HG02943 (cell line): ENCODE data around the gene MAPRE2.

Source experiments
- ATAC-seq: cut with Tn5 transposase; IDR thresholded peaks from one replicate; pipeline ENCODE4 v1.9.1; 2021; ENCODE audit warnings: mild to moderate bottlenecking, low read depth, moderate library complexity; ENCODE audit not compliant: unreplicated experiment

Gene MAPRE2

GRCh38 chr18:35030277-35030989, 10.8 kb upstream of the MAPRE2 start:
- ATAC-seq, result peak; percentile 46

DNA sequence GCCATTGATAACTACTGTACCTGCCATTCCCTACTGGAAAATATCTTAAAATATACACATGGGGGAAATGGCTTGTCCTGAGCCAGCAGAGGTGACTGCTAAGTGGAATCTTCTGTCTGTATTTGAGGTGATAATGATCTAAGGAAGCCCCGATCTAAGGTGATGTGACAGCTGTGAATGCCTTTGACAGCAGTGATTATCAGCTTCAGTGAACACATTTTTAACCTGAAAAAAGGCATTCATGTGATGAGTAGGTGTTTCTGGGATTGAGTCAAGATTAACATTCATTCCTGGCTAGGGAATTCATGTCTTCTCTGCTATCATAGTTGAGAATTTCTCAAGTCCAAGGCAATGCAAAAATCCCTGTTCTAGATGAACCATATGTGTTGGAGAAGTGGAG, 9.1 kb upstream of the MAPRE2 start:
- no peak for ATAC-seq

- ATAC-seq, result no peak
Measured at GRCh38 chr18:35038029-35038428, 3.2 kb upstream of the MAPRE2 start.

DNA sequence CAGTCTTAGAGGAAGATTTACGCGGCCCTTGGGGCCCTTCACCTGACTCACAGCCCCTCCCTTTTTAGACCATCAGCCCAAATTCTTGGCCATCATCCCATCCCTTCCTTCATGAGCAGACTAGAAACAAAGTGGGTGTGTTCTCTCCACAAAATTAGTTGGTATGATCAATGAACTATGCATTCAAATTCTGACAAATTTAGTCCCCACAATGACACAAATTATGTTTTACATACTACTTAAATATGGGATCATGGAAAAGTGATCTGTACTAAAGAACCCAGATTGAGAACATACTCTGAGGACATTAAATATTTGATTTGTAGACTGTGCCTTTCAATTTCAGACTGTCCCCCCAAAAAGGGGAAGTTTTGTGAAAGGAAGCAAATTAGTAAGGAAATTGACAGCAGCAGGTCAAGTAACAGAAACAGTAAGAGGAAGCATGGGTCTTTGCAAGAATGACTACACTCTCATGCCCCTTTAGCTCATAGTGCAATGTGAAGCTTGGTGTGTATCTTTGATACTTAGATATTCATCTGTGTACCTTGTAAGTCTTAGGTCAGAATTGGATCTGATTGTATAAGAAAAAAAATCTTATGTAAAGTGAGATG, 2.2 kb upstream of the MAPRE2 start:
- ATAC-seq, result no peak

DNA sequence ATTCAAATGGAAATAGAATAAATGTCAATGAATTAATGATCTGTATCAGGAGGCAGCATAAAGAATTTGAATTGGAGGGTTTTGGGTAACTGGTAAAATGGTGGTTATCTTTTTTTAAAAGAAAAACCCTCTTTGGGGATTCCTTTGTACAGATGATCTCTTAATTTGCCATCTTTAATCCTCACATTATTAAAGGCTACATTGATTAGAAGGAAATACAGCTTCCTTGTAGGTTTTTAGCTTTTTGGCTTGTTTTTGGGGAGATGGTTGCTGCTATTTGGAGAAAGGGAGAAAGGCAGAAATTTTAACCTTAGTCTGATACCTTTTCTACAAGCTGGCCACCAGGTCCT, 600 bp upstream of the MAPRE2 start:
- no peak for ATAC-seq

GRCh38 chr18:35041815-35042387, 688 bp downstream of the MAPRE2 start:
- ATAC-seq, result no peak

- no peak for ATAC-seq
Measured at GRCh38 chr18:35042389-35043071, 1.3 kb downstream of the MAPRE2 start.

DNA sequence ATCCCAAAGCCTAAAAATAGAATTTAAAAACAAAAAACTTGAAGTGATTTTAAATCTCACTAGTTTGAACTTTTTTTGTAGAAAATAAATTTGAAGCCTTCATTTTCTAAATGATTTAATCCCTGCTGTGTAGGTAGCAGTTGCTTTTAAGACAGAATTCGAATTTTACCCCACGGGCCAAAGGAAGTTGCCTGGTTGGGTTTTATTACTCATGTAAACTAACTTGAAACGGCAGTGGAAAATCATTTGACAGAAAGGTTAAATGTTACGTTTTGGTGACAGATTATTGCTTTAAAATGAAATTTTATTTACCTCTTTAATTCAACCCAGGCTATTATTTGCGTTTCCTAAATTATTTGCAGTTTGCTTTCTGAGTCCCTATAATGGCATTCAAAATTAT, 2.0 kb downstream of the MAPRE2 start:
- ATAC-seq, result no peak

GRCh38 chr18:35045121-35045520, 3.9 kb downstream of the MAPRE2 start:
- no peak for ATAC-seq

DNA sequence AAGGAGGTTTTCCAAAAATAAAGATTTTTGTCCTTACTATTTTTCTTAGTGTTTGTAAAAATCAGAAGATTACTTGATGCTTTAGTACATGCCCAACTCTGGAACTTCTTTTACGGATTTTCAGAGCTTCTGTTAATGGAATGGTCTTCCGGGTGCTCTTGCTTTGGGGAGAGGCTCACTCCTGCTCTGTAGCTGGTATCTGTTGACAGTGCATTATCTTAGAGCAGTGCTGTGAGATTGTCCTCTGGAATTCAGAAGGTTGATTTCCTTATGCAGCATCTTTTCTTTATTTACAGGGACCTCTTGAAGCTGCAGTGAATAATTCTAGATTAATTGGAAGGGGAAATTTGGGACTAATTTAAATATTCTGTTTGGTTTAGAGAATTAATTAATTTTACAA, 4.6 kb downstream of the MAPRE2 start:
- ATAC-seq, result no peak

DNA sequence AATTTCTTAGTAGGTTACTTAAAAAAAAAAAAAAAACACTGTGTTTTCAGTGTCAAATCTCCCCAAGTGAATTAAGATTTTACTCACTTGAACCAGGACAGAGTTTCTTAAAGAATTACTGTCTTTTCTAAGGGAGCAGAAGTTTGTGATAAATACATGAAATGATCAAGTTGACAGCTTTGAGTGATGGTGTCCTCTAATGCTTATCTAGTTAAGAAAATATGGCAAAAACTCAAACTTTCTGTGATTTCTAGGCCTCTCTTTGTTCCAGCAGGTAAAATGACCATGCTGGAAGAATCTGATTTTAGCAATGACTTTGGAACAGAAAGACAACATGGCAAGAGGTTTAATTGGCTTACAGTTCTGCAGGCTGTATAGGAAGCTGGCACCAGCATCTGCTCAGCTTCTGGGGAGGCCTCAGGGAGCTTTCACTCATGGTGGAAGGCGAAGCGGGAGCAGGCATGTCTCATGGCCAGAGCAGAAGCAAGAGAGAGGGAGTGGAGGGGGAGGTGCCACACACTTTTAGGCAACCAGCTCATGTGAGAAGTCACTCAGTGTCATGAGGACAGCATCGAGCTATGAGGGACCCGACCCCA, 6.6 kb downstream of the MAPRE2 start:
- no peak for ATAC-seq

GRCh38 chr18:35049111-35050027, 8.2 kb downstream of the MAPRE2 start:
- ATAC-seq, result no peak

DNA sequence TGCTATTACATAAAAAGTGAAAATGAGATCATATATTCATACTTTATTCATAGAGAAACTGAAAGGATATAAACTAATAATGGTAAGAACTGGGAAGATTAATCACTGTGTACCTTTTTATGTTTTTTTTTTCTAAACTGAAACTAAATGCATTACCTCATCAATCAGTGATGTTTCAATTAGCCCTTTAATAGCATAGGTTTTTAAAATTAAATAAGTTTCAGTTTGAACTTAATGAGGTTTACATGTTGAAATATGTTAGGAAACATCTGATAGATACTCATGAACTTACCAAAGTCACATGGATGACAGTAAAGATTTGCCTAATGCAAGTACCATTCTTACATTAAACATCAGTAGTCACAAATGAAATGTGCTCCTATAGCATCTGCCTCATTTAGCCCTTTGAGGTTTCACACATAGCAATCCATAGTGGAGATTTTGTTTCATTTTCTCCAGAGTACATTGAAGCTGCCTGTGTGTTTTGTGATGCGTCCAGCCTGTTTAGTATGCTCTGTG, 8.9 kb downstream of the MAPRE2 start:
- ATAC-seq, result no peak

- ATAC-seq, result no peak
Measured at GRCh38 chr18:35050705-35051195, 9.5 kb downstream of the MAPRE2 start.

GRCh38 chr18:35051641-35052377, 10.6 kb downstream of the MAPRE2 start:
- ATAC-seq, result no peak

- ATAC-seq, result no peak
Measured at GRCh38 chr18:35054401-35054800, 13.2 kb downstream of the MAPRE2 start.

DNA sequence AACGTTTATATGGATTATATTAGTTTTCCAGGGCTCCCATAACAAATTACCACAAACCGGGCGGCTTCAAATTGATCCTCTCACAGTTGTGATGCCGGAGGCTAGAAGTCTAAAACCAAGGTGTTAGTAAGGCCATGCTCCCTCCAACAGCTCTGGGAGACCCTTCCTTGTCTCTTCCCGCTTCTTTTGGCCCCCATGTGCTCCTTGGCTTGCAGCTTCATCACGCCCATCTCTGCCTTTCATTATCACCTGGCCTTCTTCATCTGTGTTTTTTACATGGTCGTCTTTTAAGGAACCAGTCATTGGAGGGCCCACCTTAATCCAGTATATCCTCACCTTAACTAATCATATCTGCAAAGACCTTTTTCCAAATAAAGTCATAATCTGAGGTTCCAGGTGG, 13.9 kb downstream of the MAPRE2 start:
- ATAC-seq, result no peak

GRCh38 chr18:35055726-35056125, 14.5 kb downstream of the MAPRE2 start:
- no peak for ATAC-seq

- ATAC-seq, result no peak
Measured at GRCh38 chr18:35059280-35059927, 18.2 kb downstream of the MAPRE2 start.
